Neuron (in vitro differentiated cells): ENCODE results near the gene CA5A.

ENCODE experiments used
- H2AFZ ChIP-seq: one replicate; pipeline ENCODE4 v1.6.1; 2013; ENCODE audit warnings: low read depth, mild to moderate bottlenecking, inconsistent platforms, low read length, moderate library complexity
- H3K27me3 ChIP-seq: one replicate; pipeline ENCODE4 v1.6.1; 2013; ENCODE audit warnings: low read length; ENCODE audit not compliant: insufficient read depth
- H3K36me3 ChIP-seq: one replicate; pipeline ENCODE4 v1.6.1; 2013; ENCODE audit warnings: low read length; ENCODE audit not compliant: insufficient read depth
- H3K4me1 ChIP-seq: one replicate; pipeline ENCODE4 v1.6.1; 2013; ENCODE audit warnings: low read length; ENCODE audit not compliant: insufficient read depth
- H3K4me3 ChIP-seq: 2 replicates; pipeline ENCODE4 v1.5.1; 2013; ENCODE audit warnings: mild to moderate bottlenecking, low read length, moderate library complexity
- H3K9me3 ChIP-seq: one replicate; pipeline ENCODE4 v1.6.1; 2013; ENCODE audit warnings: low read length

CA5A gene

DNA sequence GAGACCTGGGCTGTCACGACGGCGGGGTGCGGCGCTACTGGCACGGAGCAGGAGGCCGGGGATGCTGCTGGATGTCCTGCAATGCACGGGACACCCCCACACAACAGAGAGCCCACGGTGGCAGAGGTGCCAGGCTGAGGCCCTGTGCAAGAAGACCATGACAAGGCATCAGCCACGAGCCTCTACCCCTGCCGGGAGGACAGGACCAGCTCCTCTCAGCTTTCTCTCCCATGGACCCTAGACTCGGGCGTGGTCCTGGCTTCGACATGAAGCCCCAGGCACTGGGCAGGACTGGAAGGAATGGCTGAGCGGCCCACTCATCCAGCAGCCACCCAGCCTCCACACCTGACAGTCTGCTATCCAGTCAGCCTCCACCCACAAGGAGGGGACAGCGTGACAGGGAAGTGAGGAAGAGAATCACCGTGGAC, 92.6 kb downstream of the CA5A start:
- H3K27me3 ChIP-seq = no peaks in the 10 kb centered on the region
- peaks cover 13% of the 10 kb centered on the region for H3K4me1 ChIP-seq
- H3K36me3 ChIP-seq = no peaks in the 10 kb centered on the region
- no peak overlapping the region for H2AFZ ChIP-seq
- no peak overlapping the region for H3K4me3 ChIP-seq
- H3K9me3 ChIP-seq = no peaks in the 10 kb centered on the region

- no peak overlapping the region for H3K4me3 ChIP-seq
- no peaks in the 10 kb centered on the region for H3K4me1 ChIP-seq
- H3K27me3 ChIP-seq = no peaks in the 10 kb centered on the region
- no peak overlapping the region for H2AFZ ChIP-seq
- no peaks in the 10 kb centered on the region for H3K36me3 ChIP-seq
- H3K9me3 ChIP-seq = no peaks in the 10 kb centered on the region
Measured at GRCh38 chr16:87842209-87842869, 94.0 kb downstream of the CA5A start.

- H3K9me3 ChIP-seq = no peaks in the 10 kb centered on the region
- peaks cover 2% of the 10 kb centered on the region for H3K36me3 ChIP-seq
- no peaks in the 10 kb centered on the region for H3K27me3 ChIP-seq
- H3K4me3 ChIP-seq = no peak overlapping the region
- no peak overlapping the region for H2AFZ ChIP-seq
- no peaks in the 10 kb centered on the region for H3K4me1 ChIP-seq
Measured at GRCh38 chr16:87841340-87842208, 94.8 kb downstream of the CA5A start.

- Histone ChIP-seq H2AFZ (no peak overlapping the region), H3K9me3 (no peaks in the 10 kb centered on the region), H3K4me1 (no peaks in the 10 kb centered on the region), H3K36me3 (peaks cover 8% of the 10 kb centered on the region), H3K27me3 (no peaks in the 10 kb centered on the region), H3K4me3 (no peak overlapping the region)
Measured at GRCh38 chr16:87840271-87840978, 95.9 kb downstream of the CA5A start.

GRCh38 chr16:87839542-87840270, 96.6 kb downstream of the CA5A start:
- no peaks in the 10 kb centered on the region for H3K27me3 ChIP-seq
- no peak overlapping the region for H3K4me3 ChIP-seq
- H3K4me1 ChIP-seq = no peaks in the 10 kb centered on the region
- H3K36me3 ChIP-seq = peaks cover 12% of the 10 kb centered on the region
- no peak overlapping the region for H2AFZ ChIP-seq
- no peaks in the 10 kb centered on the region for H3K9me3 ChIP-seq

- Histone ChIP-seq H3K4me3 (no peak overlapping the region), H3K4me1 (no peaks in the 10 kb centered on the region), H3K27me3 (no peaks in the 10 kb centered on the region), H3K36me3 (peaks cover 12% of the 10 kb centered on the region), H2AFZ (no peak overlapping the region), H3K9me3 (no peaks in the 10 kb centered on the region)
Measured at GRCh38 chr16:87838643-87839541, 97.4 kb downstream of the CA5A start.
